Suppressor macrophage treated with lipopolysaccharide for 4 hours (primary cell): ENCODE data around the gene CRYAA.
"Not testable (repeated sequence)": the region's sequence is repeated elsewhere in the genome, so short reads cannot be mapped to it uniquely, and the experiment has no call there.

Experiments
- DNase-seq: peaks from one replicate; pipeline ENCODE4 v3.0.0-alpha.2; 2020

CRYAA gene, protein sequence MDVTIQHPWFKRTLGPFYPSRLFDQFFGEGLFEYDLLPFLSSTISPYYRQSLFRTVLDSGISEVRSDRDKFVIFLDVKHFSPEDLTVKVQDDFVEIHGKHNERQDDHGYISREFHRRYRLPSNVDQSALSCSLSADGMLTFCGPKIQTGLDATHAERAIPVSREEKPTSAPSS

GRCh38 chr21:43168708-43169107 lies at the start of gene CRYAA:
CRYAA (plus strand) TSS chr21:43169008; CDS start chr21:43169100, 92 bp downstream.
- not testable (repeated sequence) for DNase-seq

GRCh38 chr21:43130094-43130493 lies 38.7 kb upstream of the CRYAA start:
- not testable (repeated sequence) for DNase-seq

GRCh38 chr21:43134520-43134919 lies 34.3 kb upstream of the CRYAA start:
- not testable (repeated sequence) for DNase-seq

DNA sequence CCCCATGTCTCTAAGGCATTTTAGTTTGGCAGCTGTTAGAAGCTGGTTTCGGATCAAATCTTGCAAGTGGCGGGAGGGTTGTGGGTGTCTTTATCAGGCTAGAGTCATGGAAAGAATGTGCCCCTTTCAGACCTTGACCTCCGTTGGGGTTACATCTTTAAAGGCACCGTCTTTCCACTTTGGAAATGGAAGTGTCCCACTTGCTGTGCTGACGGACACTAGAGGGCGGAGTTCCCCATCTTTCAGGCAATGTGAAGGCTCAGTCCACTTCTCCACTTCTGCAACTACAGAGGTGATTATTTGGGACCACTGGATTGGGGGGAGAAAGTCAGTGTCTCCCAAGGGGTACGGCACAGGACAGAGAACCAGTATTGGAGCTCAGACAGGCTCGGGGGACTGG lies 29.9 kb upstream of the CRYAA start:
- not testable (repeated sequence) for DNase-seq

GRCh38 chr21:43141407-43141806 lies 27.4 kb upstream of the CRYAA start:
- not testable (repeated sequence) for DNase-seq

DNA sequence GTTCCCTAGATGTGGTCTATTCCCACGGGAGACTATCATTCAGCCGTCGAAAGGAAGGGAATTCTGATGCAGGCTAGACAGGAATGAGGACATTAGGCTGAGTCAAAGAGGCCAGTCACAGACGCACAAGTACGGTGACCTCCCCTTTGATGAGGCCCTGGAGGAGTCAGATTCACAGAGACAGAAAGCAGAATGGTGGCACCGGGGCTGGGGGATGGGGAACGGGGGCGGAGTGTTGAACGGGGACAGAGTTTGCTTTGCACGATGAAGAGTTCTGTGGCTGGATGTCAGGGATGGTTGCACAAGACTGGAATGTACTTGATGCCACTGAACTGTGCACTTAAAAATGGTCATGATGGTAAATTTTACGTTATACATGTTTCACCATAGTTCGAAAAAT lies 22.2 kb upstream of the CRYAA start:
- not testable (repeated sequence) for DNase-seq

GRCh38 chr21:43147999-43148398 lies 20.8 kb upstream of the CRYAA start:
- not testable (repeated sequence) for DNase-seq

DNA sequence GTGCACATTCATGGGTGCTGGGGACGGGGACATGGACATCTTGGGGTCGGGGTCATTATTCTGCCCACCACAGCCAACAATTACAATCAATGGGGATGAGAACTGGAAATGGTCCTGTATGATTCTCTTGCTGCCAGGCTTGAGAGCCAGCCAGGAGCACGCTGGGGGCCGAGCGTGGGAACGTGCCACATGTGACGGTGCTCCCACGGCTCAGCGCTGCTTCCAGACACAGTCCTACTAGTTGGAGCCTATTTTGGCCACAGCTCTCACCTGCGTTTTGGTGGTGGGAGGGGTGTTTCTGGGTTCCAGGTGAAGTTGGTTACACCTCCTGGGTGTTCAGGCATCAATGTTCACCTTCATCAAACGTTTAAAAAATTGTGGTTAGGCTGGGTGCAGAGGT lies 19.5 kb upstream of the CRYAA start:
- DNase-seq, result not testable (repeated sequence)

DNA sequence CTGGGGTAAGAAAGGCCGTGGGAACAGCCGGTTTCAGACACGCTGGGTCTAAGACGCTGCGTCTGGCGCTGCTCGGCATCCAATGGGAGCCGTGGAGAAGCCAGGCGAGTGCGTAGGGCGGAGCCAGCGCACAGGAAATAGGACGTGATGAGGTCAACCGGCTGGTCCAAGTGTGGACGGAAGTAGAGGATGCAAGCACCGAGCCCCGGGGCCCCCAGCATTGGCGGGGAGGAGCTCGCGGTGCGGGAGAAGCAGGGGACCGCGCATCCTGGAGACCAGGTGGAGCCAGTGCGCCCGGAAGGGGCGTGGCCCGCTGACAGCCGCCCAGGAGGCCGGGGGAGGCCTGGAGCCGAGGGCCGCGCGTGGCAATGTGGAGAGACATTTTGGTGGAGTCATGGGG lies 15.2 kb upstream of the CRYAA start:
- DNase-seq, result not testable (repeated sequence)

DNA sequence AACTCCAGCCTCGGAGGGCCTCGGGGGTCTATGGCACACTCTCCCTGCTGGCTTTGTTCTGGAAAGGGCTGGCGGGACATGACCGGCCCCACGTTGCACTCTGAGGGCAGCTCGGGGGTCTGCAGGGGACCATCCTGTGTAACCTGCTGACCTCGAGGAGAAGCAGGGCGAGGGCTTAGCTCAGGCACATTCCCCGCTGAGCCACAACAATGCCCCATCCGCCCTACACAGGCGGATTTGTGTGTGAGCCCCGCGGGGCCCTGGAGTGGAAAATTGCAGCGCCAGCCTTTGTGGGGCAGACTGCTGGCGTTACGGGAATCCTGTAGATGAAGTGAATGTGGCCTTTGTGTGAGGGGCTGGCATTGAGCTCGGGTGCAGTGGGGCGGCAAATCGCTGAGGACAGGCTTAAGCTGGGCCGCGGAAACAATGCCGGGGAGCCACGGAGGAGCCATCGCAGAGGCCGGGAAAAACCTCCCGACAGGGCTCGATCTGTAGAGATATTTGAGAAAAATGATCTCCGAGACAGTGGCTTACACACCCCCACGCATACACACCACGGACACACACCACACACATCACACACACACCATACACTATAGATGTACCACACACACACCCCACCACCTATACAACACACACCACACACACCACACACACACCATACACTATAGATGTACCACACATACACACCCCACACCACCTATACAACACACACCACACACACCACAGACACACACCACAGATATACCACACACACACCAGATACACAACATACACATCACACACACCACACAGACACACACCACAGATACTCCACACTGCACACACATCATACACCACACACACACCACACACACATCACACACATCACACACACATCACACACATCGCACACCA lies 9.3 kb upstream of the CRYAA start:
- not testable (repeated sequence) for DNase-seq

DNA sequence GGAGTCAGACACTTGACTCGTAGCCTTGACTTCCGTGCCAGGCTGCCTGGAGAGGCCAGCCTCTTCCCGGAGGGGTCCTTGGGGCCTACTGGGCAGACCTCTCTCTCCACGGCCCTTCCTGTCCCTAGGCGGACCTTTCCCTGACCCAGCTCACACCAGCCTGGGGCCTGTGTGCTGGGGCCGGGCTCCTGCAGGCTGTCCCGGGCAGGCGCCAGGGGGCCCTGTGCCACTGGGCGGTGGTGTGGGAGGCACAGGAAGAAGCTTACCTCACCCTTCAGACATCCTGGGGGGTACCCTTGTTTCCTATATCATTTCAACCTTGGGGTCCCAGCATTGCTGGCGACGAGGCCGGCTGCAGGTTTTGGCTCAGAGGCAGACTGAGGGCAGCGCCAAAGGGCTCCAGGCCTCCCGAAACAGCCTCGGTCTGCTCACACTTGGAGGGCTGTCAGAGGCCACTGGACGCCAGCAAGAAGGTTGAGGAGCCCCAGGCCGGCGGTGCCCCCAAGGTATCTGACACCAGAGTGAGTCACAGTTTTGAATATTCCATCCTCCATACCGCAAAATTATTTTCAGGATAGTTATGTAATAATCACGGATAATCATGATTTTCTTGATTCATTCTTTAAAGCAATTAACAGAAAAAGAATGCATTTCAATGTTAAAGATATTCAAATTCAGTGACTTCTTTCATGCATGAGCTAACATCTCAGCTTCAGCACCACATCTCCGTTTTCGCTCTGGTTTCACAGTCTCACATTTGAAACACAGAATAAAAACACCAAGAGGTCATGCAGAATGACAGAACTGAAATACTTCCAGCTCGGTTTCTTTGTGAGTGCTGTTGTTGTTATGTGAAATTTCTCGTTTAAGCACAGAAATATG lies 6.7 kb upstream of the CRYAA start:
- DNase-seq, result not testable (repeated sequence)

DNA sequence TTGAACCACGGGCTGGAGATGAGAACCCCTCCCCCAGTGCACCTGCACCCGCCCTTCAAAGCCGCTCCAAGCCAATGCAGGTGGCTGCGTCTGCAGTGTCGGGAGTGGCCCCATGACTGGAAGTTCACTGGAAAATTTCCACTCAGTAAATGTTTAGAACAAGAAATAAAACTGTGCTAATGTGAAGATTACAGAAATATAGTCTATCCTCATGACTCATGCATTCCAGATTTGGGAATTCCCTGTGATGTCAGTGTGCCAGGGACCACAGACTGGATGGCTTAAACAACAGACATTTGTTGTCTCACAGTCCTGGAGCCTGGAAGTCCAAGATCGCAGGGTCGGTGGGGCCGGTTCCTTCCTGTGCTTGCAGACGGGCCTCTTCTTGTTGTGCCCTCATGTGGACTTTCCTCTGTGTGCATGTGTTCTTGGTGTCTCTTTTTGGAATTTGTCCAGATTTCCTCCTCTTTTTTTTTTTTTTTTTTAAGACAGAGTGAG lies 6.1 kb upstream of the CRYAA start:
- not testable (repeated sequence) for DNase-seq

DNA sequence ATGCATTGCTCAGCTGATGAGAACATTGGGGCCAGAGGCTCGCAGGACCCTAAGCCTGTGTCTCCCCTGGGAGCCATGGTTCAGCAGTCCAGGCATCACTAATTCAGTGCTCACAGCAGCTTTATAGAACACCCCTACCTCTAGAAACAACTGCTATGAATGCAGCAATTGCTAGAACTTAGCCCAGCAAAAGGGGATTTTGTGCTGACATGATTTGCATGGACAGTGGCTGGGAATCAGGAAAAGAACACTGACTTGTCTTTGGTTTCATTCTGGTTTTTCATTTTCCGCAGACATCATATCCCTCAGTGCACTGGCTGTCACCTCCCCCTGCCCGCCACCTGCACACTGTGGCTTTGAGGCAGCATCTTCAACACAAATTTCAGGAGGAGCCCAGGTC lies 4.0 kb upstream of the CRYAA start:
- not testable (repeated sequence) for DNase-seq

- DNase-seq, result not testable (repeated sequence)
Measured at GRCh38 chr21:43165734-43166133, 3.1 kb upstream of the CRYAA start.

- DNase-seq, result not testable (repeated sequence)
Measured at GRCh38 chr21:43169230-43169886, 550 bp downstream of the CRYAA start.

DNA sequence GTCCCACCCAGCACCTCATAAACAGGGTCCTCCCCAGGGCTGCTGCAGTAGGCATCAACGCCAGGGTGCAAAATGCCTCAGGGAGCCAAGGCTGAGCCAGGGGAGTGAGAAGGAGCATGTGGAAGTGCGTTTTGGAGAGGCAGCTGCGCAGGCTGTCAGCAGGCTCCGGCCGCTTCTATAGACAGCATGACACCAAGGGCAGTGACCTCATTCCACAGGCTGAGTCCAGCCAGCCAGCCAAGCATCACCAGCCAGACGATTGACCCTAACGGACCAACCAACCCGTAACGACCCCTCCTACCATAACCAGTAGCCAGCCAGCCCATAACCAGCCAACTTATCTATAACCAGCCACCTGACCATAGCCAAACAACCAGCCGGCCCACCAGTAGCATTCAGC lies 1.1 kb downstream of the CRYAA start:
- not testable (repeated sequence) for DNase-seq

GRCh38 chr21:43172812-43173211 lies 4.0 kb downstream of the CRYAA start:
- not testable (repeated sequence) for DNase-seq

- not testable (repeated sequence) for DNase-seq
Measured at GRCh38 chr21:43173438-43173837, 4.6 kb downstream of the CRYAA start.

DNA sequence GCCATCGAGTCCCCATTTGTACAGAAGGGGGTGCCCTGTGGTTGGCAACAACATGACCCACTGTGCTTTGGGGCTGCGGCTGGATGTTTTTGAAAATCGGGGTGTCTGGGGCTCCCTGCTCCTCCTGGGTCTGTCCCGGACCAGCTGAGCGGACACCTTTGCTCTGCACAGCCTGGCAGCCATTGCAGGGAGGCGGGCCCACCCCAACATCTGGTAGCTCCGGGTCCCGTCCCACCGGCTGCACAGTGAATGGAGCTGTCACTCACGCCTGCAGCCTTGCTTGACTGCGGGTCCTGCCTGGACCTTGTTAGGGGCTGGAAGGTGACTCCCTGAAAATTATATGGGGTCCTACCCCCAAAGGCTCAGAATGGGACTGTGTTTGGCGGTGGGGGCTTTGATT lies 5.1 kb downstream of the CRYAA start:
- DNase-seq, result not testable (repeated sequence)

DNA sequence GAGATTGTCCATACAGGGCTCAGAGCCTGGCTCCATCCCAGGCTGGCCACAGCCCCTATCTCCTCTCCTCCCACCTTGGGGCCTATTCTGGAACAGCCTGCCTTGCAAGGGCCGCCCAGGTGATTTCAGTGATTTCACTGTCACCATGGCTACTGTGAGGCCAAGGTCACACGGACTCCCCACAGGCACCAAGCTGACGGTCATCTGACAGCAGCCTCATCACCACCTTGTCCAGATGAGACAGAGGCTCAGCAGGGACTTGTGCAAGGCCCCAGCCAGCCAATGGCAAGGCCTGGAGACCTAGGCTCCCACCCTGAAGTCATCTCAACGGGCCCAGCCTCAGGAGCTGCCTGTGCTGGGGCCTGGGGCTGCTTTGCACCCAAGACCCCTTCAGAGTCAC lies 6.2 kb downstream of the CRYAA start:
- DNase-seq, result not testable (repeated sequence)

- not testable (repeated sequence) for DNase-seq
Measured at GRCh38 chr21:43176621-43177020, 7.8 kb downstream of the CRYAA start.
